ENCODE results near the gene MYH9.

- TF ChIP-seq, protein P1, sequence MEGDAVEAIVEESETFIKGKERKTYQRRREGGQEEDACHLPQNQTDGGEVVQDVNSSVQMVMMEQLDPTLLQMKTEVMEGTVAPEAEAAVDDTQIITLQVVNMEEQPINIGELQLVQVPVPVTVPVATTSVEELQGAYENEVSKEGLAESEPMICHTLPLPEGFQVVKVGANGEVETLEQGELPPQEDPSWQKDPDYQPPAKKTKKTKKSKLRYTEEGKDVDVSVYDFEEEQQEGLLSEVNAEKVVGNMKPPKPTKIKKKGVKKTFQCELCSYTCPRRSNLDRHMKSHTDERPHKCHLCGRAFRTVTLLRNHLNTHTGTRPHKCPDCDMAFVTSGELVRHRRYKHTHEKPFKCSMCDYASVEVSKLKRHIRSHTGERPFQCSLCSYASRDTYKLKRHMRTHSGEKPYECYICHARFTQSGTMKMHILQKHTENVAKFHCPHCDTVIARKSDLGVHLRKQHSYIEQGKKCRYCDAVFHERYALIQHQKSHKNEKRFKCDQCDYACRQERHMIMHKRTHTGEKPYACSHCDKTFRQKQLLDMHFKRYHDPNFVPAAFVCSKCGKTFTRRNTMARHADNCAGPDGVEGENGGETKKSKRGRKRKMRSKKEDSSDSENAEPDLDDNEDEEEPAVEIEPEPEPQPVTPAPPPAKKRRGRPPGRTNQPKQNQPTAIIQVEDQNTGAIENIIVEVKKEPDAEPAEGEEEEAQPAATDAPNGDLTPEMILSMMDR (IDR thresholded peaks at IDR 0.05): no peak
- no peak for TF ChIP-seq POLR2A (IDR thresholded peaks at IDR 0.05)
- TF ChIP-seq EP300 (IDR thresholded peaks at IDR 0.05): no peak
Observed at GRCh38 chr22:36376265-36376664, 11.5 kb downstream of the MYH9 start.
